GM12892 (cell line): ENCODE measurements around the gene KCNMA1.

ENCODE experiments used
- POLR2A ChIP-seq: IDR thresholded peaks from 2 replicates; pipeline ENCODE4 v1.6.1; 2011; ENCODE audit warnings: low read depth, low read length, control low read depth
- POLR2AphosphoS5 ChIP-seq: IDR thresholded peaks from 2 replicates; pipeline ENCODE4 v1.6.1; 2011; ENCODE audit warnings: low read depth, low read length, control low read depth

- TF ChIP-seq POLR2A = no peak
- no peak for TF ChIP-seq POLR2AphosphoS5
These were observed 758.3 kb downstream of the KCNMA1 start for GRCh38 chr10:76879116-76879913.
